K562 (cell line): ENCODE data around the gene CHAF1A. TPM values are rescaled to one million over a fixed set of nuclear protein-coding genes. Genes with fewer than 3 reads are reported as not detected.

Experiments used
- ATAC-seq: fragments of 200-7000 bp; cut with Tn5 transposase; 3 replicates; pipeline ENCODE4 v1.9.1; 2020; ENCODE audit warnings: moderate library complexity
- BruUV-seq: library from RNA; stranded (reverse); fragments of 400-500 nt; replicated peaks from 2 replicates; lab custom pipeline; 2021; lab: Mats Ljungman, UMichigan
- CTCF ChIA-PET: fragments of 300-600 bp; formaldehyde crosslinking; extraction: SDS; loops from one replicate; lab custom pipeline; 2021; ENCODE audit warnings: low intra/inter-chr PET ratio; lab: Yijun Ruan, JAX
- POLR2A ChIA-PET: fragments of 300-600, 350-650 bp; sonication (Branson Sonifier 250); formaldehyde crosslinking; extraction: SDS; loops from one replicate; lab custom pipeline; 2021; ENCODE audit warnings: antibody characterized with exemption, inconsistent platforms; lab: Yijun Ruan, JAX
- DNase-seq, 4 experiments: peaks; one replicate each; pipeline versions ENCODE4 v3.0.0 to v3.0.0-alpha.2; 2011 to 2018; ENCODE audit warnings: low spot score in 3 of 4, mixed read lengths in 3 of 4; ENCODE audit errors: extremely low read depth in 1 of 4
- FAIRE-seq: peaks from 2 replicates; lab custom pipeline; 2011; peaks lifted over from hg19 to GRCh38; lab: Jason Lieb, UNC
- H2AFZ ChIP-seq: 2 replicates; pipeline ENCODE4 v1.6.0; 2011; ENCODE audit warnings: low read depth, low read length, control low read depth, inconsistent platforms
- H3K27ac ChIP-seq: fragments of 200-600 bp; 3 replicates; pipeline ENCODE4 v1.8.0; 2011; ENCODE audit warnings: low read depth, mild to moderate bottlenecking, control low read depth, inconsistent platforms, low read length, moderate library complexity, mixed read lengths; ENCODE audit errors: extremely low read depth
- H3K27me3 ChIP-seq, 2 experiments: fragments of 300-600 bp in 1 of 2; 2 replicates in 1 of 2; 3 replicates in 1 of 2; pipeline versions ENCODE4 v1.6.0 to v1.8.0; 2011; ENCODE audit warnings: inconsistent platforms in 2 of 2, low read length in 2 of 2, mild to moderate bottlenecking in 1 of 2, mixed read lengths in 1 of 2, moderate library complexity in 1 of 2; ENCODE audit not compliant: control insufficient read depth in 2 of 2, insufficient read depth in 2 of 2
- H3K36me3 ChIP-seq: fragments of 300-600 bp; 3 replicates; pipeline ENCODE4 v1.8.0; 2011; ENCODE audit warnings: mild to moderate bottlenecking, low read length, inconsistent platforms; ENCODE audit not compliant: control insufficient read depth, insufficient read depth
- H3K4me1 ChIP-seq, 2 experiments: fragments of 200-600 bp in 1 of 2; replicated peaks in 1 of 2; 2 replicates in 1 of 2; 3 replicates in 1 of 2; pipeline versions ENCODE4 v1.5.1 to v1.8.0; 2011; ENCODE audit warnings: inconsistent platforms in 2 of 2, low read length in 2 of 2, mild to moderate bottlenecking in 1 of 2, mixed read lengths in 1 of 2, moderate library complexity in 1 of 2; ENCODE audit not compliant: control insufficient read depth in 2 of 2, insufficient read depth in 2 of 2
- H3K4me2 ChIP-seq: 2 replicates; pipeline ENCODE4 v1.6.1; 2011; ENCODE audit warnings: low read length, control low read depth, inconsistent platforms, mixed read lengths; ENCODE audit not compliant: insufficient read depth
- H3K4me3 ChIP-seq: fragments of 200-600 bp; sonication (generic), shearing (Covaris generic); 2 replicates; pipeline ENCODE4 v1.5.1; 2016; ENCODE audit warnings: control low read depth, inconsistent platforms
- H3K79me2 ChIP-seq: fragments of 200-600 bp; 3 replicates; pipeline ENCODE4 v1.8.0; 2011; ENCODE audit warnings: low read length, inconsistent platforms; ENCODE audit not compliant: control insufficient read depth, insufficient read depth
- H3K9ac ChIP-seq, 2 experiments: 2 replicates each; pipeline versions ENCODE4 v1.6.0 to v1.6.1; 2011; ENCODE audit warnings: low read depth in 2 of 2, low read length in 2 of 2, control low read depth in 1 of 2, inconsistent platforms in 1 of 2, mild to moderate bottlenecking in 1 of 2, mixed read lengths in 1 of 2; ENCODE audit not compliant: insufficient read depth in 1 of 2
- H3K9me1 ChIP-seq: one replicate; pipeline ENCODE4 v1.6.0; 2011; ENCODE audit warnings: inconsistent platforms, mild to moderate bottlenecking, low read length, moderate library complexity; ENCODE audit not compliant: control insufficient read depth, insufficient read depth
- H3K9me3 ChIP-seq: replicated peaks from 2 replicates; pipeline ENCODE4 v1.5.1; 2011; ENCODE audit warnings: low read depth, low read length, inconsistent platforms; ENCODE audit not compliant: control insufficient read depth, insufficient read depth
- H4K20me1 ChIP-seq: replicated peaks from 2 replicates; pipeline ENCODE4 v1.6.1; 2011; ENCODE audit warnings: low read length, inconsistent platforms, mixed read lengths; ENCODE audit not compliant: control insufficient read depth, insufficient read depth
- ARID2 ChIP-seq: fragments of 450-650 bp; IDR thresholded peaks from 2 replicates; pipeline ENCODE4 v1.6.1; 2017; ENCODE audit warnings: antibody characterized with exemption, mild to moderate bottlenecking
- COPS2 ChIP-seq: fragments of 450-650 bp; conservative IDR thresholded peaks from 2 replicates; pipeline ENCODE4 v1.6.1; 2016; ENCODE audit warnings: mild to moderate bottlenecking, moderate library complexity
- CREB1 ChIP-seq, 2 experiments: sonication (generic) in 1 of 2; formaldehyde crosslinking in 1 of 2; IDR thresholded peaks; 2 replicates each; pipeline versions ENCODE4 v1.6.1 to v1.8.0; 2012 to 2022; ENCODE audit warnings: inconsistent platforms in 1 of 2, mild to moderate bottlenecking in 1 of 2, missing genetic modification reagents in 1 of 2, moderate library complexity in 1 of 2
- DEAF1 ChIP-seq: fragments of 450-650 bp; formaldehyde crosslinking; IDR thresholded peaks from 2 replicates; pipeline ENCODE4 v1.4.0; 2020; ENCODE audit warnings: mild to moderate bottlenecking, moderate library complexity
- HDAC1 ChIP-seq, 2 experiments: fragments of 450-650 bp; IDR thresholded peaks; 2 replicates each; pipeline ENCODE4 v1.6.1; 2016 to 2017; ENCODE audit warnings: inconsistent platforms in 1 of 2, mild to moderate bottlenecking in 1 of 2, moderate library complexity in 1 of 2
- HES1 ChIP-seq: fragments of 450-650 bp; IDR thresholded peaks from 2 replicates; pipeline ENCODE4 v1.6.1; 2016; ENCODE audit warnings: low read depth, mild to moderate bottlenecking, moderate library complexity
- MEF2A ChIP-seq: IDR thresholded peaks from 2 replicates; pipeline ENCODE4 v1.6.1; 2011; ENCODE audit warnings: low read depth, mild to moderate bottlenecking, low read length, moderate library complexity; ENCODE audit not compliant: control insufficient read depth
- NFATC3 ChIP-seq: fragments of 450-650 bp; IDR thresholded peaks from 2 replicates; pipeline ENCODE4 v1.6.1; 2017; ENCODE audit warnings: mild to moderate bottlenecking
- NFRKB ChIP-seq: fragments of 450-650 bp; IDR thresholded peaks from 2 replicates; pipeline ENCODE4 v1.6.1; 2016; ENCODE audit warnings: low read depth
- PHTF2 ChIP-seq: fragments of 250-450 bp; sonication (Bioruptor Pico); IDR thresholded peaks from 2 replicates; pipeline ENCODE4 v1.5.0; 2021; ENCODE audit warnings: mild to moderate bottlenecking
- TBL1XR1 ChIP-seq, 2 experiments: IDR thresholded peaks; 2 replicates each; pipeline ENCODE4 v1.6.1; 2012; ENCODE audit warnings: improper control_type of control experiment in 2 of 2, low read length in 2 of 2, mild to moderate bottlenecking in 1 of 2
- THRA ChIP-seq: fragments of 450-650 bp; IDR thresholded peaks from 2 replicates; pipeline ENCODE4 v1.6.1; 2017; ENCODE audit warnings: mild to moderate bottlenecking, moderate library complexity
- ZKSCAN8 ChIP-seq: fragments of 200-800 bp; sonication (Bioruptor generic); IDR thresholded peaks from 2 replicates; pipeline ENCODE4 v1.6.1; 2016; ENCODE audit warnings: missing genetic modification characterization, missing compliant biosample characterization
- ZNF133 ChIP-seq: fragments of 250-450 bp; sonication (Bioruptor Pico); IDR thresholded peaks from 2 replicates; pipeline ENCODE4 v1.4.0; 2020; ENCODE audit warnings: mild to moderate bottlenecking
- ZNF280B ChIP-seq: fragments of 250-450 bp; sonication (Bioruptor Pico); IDR thresholded peaks from 2 replicates; pipeline ENCODE4 v1.5.1; 2021; ENCODE audit warnings: mild to moderate bottlenecking
- ZNF3 ChIP-seq: fragments of 250-450 bp; sonication (Bioruptor Pico); IDR thresholded peaks from 2 replicates; pipeline ENCODE4 v1.5.0; 2021; ENCODE audit warnings: mild to moderate bottlenecking, moderate library complexity
- WGBS: fragments of 100-300 bp; shearing (Covaris generic); methylation state at CpG from one replicate; pipeline ENCODE4 v1.1.6; 2016; ENCODE audit warnings: low coverage, mixed read lengths; ENCODE audit not compliant: insufficient coverage; ENCODE audit errors: missing lambda C conversion rate; 5-methylcytosine and 5-hydroxymethylcytosine counted together
- in situ Hi-C: fragments of 300-500 bp; cut with MboI; formaldehyde crosslinking; loops from 4 replicates; pipeline ENCODE4 v1.15.0; 2018; ENCODE audit warnings: inconsistent platforms, mixed read lengths
- intact Hi-C: fragments of 100-400 bp; cut with micrococcal nuclease; formaldehyde crosslinking; loops from 2 replicates; pipeline ENCODE4 v1.14.2; 2022
- polyA plus RNA-seq, 8 experiments: library from polyadenylated mRNA; depleted of rRNA in 4 of 8; stranded (reverse) in 5 of 8; unstranded in 3 of 8; fragments of >200 nt; fragmentation: Nextera tagmentation in 2 of 8; fragmentation: Illumina TruSeq in 1 of 8; extraction: Ambion mirVana in 2 of 8; extraction: Trizol in 1 of 8; gene quantifications; 2 replicates each; pipeline versions ENCODE4 v1.2.1 to v1.2.3, GENCODE V29; 2011 to 2014; ENCODE audit warnings: inconsistent platforms in 1 of 8, missing spikeins in 1 of 8
- total RNA-seq, 7 experiments: library from RNA; depleted of rRNA in 6 of 7; stranded (reverse); fragments of >200 nt in 6 of 7; fragmentation: Illumina TruSeq in 2 of 7; extraction: Trizol in 2 of 7; gene quantifications; 2 replicates each; pipeline versions ENCODE4 v1.2.1 to v1.2.3, GENCODE V29; 2011 to 2021; ENCODE audit warnings: low replicate concordance in 1 of 7

The CHAF1A gene
- total and polyA plus RNA-seq, 9 of the 15 experiments (the other 6 are each of a cell fraction or from before 2014, with no cell fraction given): 1.6 to 86.9 (median 45.2) TPM

GRCh38 chr19:4354897-4355296, 47.5 kb upstream of the CHAF1A start:
- in situ Hi-C loops: no loop called here
- no peaks in the 10 kb centered on the region for H3K79me2 ChIP-seq
- H3K4me1 ChIP-seq: peaks cover 0 to 47% of the 10 kb centered on the region in 2 experiments; a peak in 2 of 5 replicates
- FAIRE-seq: no peak
- peaks cover 7% of the 10 kb centered on the region; the same call in 1 of the 2 replicates for H4K20me1 ChIP-seq
- H3K9ac ChIP-seq: no peak overlapping the region; a peak in 1 of 4 replicates
- intact Hi-C loops: no loop called here
- no peak for TF ChIP-seq NFATC3
- TF ChIP-seq PHTF2: no peak
- TF ChIP-seq TBL1XR1 (IDR thresholded peaks at IDR 0.05; ENCODE audit: low read length in 2 of 2): no peak
- TF ChIP-seq CREB1 (IDR thresholded peaks at IDR 0.05): no peak
- no peak for TF ChIP-seq CREB1 (CRISPR knock-in tag; IDR thresholded peaks at IDR 0.05)
- no peak for TF ChIP-seq DEAF1 (CRISPR knock-in tag)
- TF ChIP-seq HES1: no peak
- TF ChIP-seq THRA: no peak
- no peak for TF ChIP-seq ZNF3 (CRISPR knock-in tag)
- TF ChIP-seq COPS2: no peak
- no peak for TF ChIP-seq MEF2A
- no peak for TF ChIP-seq NFRKB
- TF ChIP-seq ZNF133: no peak
- TF ChIP-seq ZKSCAN8 (CRISPR knock-in tag): no peak
- no peak for TF ChIP-seq ARID2
- TF ChIP-seq ZNF280B: no peak
- no peak for TF ChIP-seq HDAC1 (IDR thresholded peaks at IDR 0.05)
- TF ChIP-seq, all 486 proteins: peak for 0
- Histone ChIP-seq H3K27ac (no peak overlapping the region), H3K9me3 (no peaks in the 10 kb centered on the region), H3K36me3 (peaks cover 29% of the 10 kb centered on the region; the same call in 1 of the 3 replicates), H3K4me3 (no peak overlapping the region), H3K9me1 (no peaks in the 10 kb centered on the region), H3K4me2 (no peak overlapping the region), H3K27me3 (no peaks in the 10 kb centered on the region), H2AFZ (no peak overlapping the region)
- WGBS: 68% methylated on average over 7 of the region's 17 CpGs
- BruUV-seq: no TSS peak
- POLR2A ChIA-PET: interaction anchor here (1.4 kb wide), 1 partner anchor 11 kb away, joined by 5 read pairs; the partner anchor contains the start of gene MPND
- CTCF ChIA-PET: no interaction called here
- no peak for DNase-seq
- no peak for ATAC-seq
